KG1 (cell line): ENCODE data around the gene MAPK12.
A peak's percentile ranks its signal among the peaks of the same experiment; 100 is the strongest.
"Not testable (repeated sequence)": the region's sequence is repeated elsewhere in the genome, so short reads cannot be mapped to it uniquely, and the experiment has no call there.

Experiments used
- DNase-seq: peaks from one replicate; lab custom pipeline; 2025; lab: John Stamatoyannopoulos, UW

MAPK12 gene

DNA sequence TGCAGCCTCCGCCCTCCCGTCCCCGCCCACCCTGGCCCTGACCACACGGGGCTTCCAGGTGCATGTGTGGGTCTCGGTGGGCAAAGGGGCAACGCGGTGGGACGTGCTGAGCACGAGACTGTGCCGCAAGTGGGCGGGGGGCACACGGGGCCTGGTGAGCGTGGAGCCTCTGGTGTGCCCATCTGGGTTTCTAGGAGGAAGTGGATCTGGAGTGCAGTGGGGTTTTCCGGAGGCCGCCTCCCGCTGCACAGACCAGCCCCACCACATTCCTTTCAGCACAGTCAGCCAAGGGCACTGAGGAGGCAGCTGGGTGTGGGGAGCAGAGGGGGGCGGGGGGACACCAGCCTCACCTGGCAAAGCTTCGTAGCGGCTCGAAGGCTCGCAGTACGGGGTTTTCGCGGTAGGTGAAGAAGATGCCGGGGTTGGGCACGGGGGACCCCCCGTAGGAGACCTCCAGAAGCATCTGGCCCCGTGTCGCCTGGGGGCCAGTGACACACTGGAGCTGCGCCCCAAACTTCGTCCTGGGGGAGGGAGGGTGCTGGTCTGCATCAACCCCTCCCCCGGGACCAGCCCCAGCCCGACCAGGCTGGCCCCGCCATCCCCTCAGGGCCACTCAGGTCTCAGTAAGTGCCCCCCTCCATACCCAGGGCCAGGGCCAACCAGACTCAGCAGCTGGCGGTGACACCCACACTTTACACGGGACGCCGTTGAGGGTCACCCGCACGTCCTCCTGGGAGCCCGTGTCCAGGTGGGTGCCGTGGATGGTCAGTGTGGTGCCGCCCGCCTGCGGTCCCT, 21.1 kb upstream of the MAPK12 start:
- no peak for DNase-seq

DNA sequence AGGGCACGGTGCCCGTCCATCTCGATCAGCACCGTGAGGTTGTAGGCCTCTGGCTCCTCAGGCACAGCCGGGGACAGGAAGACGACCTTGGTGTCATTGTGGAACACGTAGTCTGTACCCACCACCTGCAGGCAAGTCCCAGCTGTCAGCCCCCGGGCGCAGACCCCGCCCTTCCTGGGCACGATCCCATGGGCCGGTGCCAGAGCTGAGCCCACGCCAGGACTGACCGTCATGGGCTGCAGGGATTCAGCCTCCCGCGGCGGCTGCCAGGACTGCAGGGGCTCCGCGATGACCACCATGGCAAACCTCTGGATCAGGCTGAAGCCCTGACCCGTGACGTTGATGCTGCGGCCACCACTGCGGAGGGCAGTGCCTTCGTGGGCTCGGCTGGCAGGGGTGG, 20.5 kb upstream of the MAPK12 start:
- DNase-seq, result no peak

DNA sequence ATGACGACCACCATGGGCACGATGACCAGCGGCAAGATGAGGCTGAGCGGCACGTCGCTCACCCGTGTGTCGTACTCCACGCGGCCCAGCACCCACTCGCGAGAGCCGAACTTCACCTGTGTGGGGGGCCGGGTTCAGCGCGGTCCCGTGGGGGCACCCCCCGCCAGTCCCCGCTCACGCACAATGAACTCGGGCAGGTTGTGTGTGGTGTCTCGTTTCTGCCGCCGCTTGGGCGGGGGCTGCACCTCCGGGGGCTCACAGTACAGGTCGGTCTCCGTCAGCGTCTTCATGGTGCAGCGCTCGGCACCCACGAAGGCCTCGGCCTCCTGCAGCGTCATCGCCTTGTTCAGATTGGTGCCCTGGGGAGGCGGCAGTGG, 19.9 kb upstream of the MAPK12 start:
- DNase-seq, result no peak

DNA sequence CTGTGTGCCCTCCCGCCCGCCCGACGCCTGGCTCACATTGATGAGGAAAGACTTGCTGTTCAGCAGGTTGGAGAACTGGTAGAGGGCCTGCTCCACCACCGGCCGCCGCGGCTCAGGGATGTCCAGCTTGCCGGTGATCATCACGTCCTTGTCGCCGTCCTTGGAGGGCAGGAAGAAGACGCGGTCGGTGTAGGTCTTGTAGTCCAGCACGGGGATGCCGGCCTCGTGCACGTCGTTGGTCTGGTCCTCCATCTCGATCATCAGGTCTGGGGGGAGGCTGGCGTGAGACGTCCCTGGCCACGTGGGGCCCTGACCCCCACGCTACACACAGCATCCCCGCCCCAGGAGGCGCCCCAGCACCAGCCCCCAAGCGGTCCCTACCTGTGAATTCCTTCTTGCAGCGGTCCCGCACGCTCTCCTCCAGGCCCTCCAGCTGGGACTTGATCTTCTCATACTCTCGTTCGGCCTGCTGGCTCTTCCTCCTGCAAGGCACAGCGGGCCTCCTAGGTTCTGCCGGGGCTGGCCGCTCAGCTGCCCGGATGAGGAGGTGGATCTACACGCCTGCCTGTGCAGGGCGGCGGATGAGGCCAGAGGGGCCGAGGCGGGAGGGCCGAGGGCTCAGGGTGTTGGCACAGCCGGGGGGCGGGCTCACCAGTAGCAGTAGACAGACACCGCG, 19.4 kb upstream of the MAPK12 start:
- no peak for DNase-seq

DNA sequence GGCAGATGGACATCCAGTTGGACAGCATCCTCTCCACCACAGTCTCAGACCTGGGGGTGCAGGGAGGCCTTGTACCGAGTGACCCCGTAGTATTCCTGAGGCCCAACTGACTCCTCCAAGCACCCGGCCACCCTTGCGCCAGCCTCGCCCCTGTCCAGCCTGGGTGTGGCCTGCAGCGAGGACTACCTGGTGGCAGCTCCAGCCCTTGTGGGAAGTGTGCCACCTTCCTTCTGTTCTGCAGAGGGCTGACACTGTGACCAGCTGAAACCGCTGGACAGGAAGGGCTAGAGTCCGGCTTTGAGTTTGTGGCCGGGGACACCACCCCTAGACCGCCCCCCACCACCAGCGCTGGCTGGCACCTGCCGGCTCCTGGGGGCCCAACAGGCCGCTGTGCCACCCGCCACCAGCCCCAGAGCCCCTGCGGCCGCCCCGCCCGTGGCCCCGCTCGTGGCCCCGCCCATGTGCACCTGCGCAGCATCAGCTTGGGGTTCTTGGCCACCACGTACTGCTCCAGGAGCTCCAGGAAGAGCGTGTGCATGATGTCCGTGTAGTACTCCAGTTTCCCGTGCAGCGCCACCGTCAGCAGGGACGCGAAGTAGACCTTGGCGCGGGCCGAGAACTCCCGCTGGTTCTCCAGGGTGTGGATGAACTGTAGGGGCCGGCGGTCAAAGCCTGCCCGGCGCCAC, 18.7 kb upstream of the MAPK12 start:
- no peak for DNase-seq

DNA sequence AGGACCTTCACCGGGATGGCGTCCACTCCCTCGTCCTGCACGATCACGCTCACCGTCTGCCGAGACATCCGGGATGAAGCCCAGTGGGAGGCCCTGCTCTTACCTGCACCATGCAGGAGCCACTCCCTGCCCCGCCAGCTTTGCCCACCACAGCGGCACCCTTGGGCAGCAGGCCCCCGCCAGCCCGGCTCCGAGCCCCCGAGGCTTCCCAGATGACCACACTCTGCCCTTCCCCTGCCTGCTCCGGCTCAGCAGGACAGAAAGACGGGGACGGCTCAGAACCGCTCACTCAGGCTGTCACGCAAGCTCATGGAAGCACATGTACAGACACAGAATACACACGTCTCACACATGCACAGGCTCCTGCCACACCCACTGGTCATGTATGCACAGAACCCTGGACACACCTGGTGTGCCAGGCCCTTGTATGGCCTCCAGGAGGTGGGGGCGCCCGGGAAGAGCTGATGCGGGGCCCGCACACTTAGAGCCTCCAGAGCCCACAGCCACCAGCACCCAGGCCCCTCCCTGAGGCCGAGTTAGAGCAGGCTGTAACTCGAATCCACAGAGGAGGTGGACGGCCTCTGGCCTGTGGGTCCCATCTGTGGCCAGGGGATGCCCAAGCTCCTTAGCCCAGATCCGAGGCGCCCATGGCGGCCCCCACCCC, 17.6 kb upstream of the MAPK12 start:
- no peak for DNase-seq

DNA sequence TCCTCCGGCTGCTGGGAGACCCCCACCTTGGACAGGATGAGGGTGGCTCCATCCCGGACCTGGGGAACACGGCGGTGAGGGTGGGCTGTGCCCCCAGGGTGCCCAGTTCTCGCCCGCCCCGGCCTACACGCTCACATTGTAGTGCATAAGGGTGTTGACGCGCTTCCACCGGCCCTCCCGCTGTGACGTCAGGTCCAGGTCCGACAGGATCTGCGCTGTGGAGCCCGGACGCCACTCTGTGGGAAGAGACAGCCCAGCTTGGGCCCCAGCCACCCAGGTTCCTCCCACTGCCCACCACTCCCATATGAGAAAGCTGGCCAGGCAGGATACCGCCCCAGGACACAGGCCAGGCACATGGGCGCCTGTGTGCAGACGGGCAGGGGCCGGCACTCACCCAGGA, 17.0 kb upstream of the MAPK12 start:
- DNase-seq, result no peak

DNA sequence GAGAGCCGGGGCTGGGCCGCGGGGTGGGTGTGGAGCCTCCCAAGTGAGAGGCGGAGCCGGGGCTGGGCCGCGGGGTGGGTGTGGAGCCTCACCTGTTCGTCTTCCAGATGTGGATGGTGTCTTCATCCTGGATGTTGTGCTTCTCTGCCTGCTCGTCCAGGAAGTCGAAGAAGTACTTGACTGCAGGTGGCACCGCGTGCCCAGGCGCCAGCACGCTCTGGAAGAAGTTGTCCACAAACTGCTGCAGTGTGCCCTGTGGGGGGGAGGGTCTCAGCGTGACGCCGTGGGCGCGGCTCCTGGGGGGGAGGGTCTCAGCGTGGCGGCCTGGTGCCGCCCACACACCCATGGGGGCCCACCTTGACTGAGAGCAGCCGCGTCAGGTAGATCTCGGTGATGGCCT, 16.3 kb upstream of the MAPK12 start:
- DNase-seq, result no peak

DNA sequence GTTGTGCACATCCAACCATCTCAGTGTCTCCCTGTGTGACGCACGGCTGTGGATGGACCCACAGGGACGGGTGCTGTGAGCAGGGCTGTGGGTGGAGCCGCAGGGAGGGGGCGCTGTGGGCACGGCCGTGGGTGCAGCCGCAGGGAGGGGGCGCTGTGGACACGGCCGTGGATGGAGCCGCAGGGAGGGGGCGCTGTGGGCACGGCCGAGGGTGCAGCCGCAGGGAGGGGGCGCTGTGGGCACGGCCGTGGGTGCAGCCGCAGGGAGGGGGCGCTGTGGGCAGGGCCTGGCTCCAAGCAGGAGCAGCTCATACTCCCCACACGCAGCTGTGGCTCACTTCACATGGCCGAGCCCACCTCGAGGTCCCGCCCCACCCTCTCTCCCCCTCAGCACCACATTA, 14.7 kb upstream of the MAPK12 start:
- DNase-seq, result no peak

DNA sequence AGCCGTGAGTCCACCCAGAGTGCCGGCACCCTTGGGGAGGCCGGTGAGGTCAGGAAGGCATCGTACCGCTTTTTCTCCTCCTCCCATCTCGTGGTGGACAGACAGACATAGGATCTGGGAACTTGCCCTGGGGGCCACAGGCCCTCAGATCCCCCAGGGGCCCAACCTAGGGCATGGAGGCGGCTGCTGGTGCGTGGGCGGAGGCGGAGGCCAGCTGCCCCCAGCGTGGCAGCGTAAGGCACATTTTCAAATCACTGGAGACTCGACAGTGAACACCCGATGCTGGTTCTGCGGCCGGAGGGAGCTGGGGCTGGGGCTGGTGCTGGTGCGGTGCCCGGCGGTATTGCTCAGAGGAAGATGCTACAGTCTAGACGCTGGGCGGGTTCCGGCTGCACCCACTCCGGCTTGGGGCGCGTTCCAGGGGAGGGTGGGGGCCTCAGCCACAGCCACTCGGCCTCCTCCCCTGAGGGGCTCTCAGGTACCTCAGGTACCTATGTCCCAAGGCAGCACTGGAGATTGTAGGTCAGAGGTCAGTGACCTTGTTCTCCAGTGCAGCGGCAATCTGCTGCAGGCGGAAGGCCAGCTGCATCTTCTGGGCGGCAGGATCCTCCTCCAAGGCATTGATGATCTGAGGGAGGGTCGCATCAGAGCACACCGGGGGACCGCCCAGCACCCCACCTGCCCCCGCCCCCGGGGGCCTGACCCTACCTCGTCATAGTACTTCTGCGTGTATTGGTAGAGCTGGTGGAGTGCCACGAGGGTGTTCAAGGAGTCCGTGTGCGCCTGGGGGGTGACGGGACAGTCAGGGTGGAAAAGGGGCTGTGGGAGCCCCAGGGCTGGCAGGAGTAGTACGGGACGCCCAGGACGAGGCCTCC, 13.9 kb upstream of the MAPK12 start:
- DNase-seq, result no peak

DNA sequence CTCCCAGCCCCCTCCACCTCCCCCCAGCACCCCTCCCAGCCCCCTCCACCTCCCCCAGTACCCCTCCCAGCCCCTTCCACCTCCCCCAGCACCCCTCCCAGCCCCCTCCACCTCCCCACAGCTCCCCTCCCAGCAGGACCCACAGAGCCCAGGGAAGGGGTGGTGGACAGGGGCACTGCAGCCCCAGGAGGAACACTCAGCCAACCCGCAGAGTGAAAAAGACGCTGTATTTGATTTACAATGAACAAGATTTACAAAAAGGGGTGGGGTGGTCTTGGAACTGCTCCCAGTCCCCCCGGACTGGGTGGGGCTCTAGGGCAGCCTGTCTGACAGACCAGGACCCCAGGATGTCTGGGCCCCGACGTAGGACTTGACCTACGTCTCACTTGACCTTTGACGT, 13.3 kb upstream of the MAPK12 start:
- DNase-seq, result no peak

DNA sequence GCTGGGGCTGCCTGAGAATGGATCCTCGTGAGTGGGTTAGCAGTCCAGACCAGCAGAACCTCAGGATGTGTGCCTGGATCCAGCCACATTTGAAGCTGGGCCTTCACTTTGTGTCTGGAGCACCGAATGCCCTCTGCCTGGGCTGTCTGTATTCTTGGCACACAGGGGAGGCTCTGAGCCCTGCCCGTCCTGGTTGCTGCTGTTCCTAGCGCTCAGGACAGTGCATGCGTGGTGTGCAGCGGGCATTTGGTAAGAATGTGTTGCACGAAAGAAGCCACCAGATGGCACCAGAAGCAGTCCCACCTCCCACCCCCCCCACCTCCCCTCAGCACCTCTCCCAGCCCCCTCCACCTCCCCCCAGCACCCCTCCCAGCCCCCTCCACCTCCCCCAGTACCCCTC, 12.8 kb upstream of the MAPK12 start:
- DNase-seq, result no peak

DNA sequence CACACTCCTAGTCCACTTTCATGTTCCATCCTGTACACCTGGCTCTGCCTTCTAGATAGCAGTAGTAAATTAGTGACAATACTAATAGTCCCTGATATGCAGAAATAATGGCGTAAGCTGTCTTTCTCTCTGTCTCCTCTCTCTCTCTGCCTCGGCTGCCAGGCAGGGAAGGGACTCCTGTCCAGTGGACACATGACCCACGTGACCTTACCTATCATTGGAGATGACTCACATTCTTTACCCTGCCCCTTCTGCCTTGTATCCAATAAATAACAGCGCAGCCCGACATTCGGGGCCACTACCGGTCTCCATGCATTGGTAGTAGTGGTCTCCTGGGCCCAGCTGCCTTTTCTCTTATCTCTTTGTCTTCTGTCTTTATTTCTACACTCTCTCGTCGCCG, 12.3 kb upstream of the MAPK12 start:
- DNase-seq, result not testable (repeated sequence)

DNA sequence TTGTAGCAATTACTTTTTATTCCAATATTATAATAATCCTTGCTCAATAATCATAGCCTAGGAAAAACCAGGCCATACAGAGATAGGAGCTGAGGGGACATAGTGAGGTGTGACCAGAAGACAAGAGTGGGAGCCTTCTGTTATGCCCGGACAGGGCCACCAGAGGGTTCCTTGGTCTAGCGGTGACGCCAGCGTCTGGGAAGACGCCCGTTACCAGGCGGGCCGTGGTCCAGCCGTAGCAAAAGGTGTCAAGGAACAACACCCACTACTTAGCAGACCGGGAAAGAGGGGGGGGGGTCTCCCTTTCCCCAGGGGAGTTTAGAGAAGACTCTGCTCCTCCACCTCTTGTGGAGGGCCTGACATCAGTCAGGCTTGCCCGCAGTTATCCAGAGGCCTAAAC, 11.9 kb upstream of the MAPK12 start:
- not testable (repeated sequence) for DNase-seq

DNA sequence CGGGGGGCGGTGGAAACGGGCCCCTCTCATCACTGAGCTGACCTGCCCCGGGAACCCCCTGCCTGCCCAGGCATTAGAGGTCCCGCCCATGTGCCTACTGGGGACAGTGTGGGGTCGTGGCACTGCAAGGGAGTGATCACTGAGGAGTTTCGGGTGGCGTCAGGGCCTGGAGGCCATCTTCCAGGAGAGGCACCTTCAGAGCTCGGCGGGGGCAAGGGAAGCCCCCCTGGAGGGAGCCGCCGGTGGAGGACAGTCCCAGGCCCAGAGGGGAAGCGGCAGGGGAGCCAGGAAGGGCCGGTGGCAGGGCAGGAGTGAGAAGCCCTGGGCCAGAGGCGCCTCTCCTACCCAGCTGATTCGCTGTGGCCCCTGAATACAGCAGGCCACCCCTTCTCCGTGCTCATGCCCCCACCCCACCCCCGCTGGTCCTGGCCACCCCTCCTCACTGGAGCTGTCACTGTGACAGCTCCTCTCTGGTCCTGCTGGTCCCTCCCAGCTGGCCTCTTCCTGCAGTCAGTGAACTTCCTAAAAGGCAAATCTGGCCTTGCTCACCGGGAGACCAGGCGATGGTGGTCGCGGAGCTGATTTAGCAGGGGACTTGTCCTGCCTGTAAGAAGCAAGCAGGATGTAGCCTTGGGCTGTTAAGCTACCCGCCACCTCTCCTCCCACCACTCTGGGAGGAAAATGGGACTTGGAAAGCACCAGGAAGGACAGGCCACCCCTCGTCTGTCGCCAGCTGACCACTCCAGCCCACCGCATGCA, 10.7 kb upstream of the MAPK12 start:
- no peak for DNase-seq

DNA sequence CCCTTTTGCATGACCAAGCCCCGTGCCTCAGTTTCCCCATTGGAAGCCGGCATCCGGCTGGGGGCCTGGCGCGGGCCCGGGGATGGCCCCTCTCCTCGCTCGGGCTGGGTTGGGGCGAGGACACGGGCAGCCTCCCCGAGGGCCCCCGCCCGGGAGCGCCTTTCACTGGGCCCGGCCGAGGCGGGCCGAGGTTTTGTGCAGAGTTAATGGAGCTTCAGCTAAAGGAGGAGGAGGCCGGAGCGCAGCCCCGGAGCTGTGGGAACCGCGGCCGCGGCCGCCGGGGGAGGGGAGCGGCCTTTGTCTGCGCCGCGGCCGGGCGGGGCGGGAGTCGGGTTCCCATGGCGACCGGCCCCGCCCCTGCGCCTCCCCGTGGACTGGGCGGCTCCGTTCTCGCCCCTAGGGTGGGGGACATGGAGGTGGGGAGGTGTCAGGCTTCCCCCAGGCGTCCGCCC, 10.1 kb upstream of the MAPK12 start:
- DNase-seq, result no peak

DNA sequence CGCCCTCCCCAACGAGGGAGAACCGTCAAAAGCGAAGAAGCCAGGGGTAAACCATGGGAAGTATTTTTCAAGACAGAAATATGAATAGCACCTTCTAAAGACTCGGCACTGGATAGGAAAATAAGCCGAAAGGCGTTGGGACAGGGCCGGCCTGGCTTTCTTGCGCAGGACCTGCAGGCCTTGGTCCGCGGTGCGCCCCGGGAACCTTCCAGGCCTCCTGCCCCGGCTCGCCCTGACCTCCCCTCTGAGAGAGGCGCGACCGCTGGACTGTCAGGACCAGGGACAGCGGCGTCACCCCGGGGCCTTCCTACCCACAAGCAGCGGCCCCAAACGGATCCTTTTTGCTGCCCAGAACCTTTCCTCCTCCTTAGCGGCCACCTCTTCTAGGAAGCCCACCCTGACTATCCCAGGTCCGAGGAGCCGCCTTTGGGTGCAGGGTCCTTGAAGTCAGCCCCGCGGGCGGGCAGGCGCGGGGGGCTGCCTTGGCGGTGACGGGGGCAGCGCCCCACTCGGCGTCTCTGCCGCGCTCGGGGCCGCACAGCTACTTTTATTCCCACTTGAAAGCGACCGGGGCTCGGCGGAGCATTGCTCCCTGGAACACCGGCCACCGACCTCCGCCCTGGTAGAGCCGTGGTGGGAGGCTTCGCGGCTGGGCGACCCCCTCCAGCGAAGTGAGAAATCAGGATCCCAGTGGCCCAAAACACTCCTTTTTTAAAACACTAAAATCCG, 9.3 kb upstream of the MAPK12 start:
- peak; percentile 24 for DNase-seq

DNA sequence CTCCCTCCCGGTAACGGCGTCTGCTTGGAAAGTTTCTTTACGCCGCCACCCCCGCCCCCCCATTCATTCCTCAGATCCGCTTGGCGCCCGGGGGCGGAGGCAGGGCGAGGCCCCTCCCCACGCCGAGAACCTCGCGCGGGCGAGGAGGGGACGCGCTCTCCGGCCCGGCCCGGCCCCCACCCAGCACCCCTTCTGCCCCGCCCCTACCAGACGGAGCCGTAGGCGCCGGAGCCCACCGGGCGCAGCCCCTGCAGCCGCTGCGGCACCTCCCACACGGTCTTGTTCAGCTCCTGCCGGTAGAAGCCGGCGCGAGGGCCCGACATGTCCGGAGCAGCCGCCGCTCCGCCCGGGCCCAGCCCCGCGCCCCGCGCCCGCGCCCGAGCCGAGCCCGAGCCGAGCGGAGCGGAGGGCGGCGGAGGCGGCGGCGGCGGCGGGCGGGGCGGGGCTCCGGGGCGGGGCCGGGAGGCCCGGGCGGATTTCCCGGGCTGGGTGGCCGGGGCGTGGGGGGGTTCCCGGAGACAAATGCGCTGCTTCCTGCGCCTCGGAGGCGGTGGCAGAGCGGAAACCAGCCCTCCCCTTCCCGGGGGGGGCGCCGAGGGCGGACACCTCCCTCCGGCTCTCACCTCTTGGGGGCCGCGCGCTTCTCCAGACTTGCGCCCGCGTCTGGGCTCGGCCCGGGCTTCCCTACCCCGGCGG, 8.6 kb upstream of the MAPK12 start, which contains the start of gene MAPK11:
Gene MAPK11 (minus strand): TSS at position 411 of the 696 bp plus-strand sequence. CDS start 88 bp downstream, at position 323.
- DNase-seq, result no peak

DNA sequence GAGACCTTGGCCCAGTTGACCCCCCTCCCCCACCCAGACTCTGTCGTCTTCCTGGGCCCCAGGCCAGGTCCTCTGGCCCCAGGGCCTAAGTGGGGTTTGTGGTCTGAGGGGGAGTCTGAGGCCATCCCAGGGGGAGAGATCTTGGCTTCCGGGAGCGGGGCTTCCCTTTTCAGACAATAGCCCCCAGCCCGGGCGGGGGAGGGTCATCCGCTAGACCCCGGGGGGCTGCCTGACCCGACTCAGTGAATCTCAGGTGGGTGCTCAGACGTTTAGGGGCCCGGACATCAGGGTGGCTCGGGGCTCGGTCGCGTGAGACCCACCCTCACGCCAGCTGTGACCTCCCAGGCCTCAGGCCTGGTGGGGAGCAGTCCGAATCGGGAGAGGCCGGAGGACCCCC, 8.1 kb upstream of the MAPK12 start:
- no peak for DNase-seq
